ENCODE results near the gene TRAM2.

DNA sequence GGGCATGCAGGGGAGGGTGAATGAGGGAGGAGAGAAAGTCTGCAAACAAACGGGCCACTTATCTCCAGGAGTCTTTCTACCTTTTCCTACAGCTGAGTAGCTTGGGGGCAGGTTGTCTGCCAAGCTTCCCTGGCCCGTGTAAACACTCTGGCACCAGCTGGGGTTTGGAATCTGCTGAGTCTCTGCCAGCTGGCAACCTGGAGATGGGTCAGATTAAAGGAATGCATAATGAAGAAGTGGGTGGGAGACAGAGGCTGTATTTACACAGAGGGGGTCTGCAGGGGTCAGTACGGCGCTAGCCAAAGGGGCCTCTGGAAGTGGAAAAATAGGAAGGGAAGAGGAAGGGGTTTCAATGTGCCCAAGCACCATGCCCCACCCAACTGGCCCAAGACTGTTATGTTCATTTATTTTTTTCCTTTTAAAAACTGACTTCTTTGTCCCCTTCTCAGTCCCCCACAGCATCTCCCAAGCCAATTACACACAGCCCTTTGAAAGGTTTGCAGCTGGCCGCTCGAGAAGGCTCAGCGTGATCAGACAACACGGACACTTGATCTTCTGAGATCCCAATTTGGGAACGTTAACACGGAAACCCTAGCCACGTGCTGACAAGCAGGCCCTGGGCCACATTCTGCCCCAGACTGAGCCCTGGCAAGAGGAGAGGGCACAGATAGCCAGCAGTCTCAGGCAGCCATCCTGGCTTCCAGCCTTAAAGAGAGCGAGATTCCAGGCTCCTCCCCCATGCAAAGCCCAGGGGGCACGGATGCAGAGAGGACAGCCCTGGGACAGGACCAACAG is 25.2 kb downstream of the TRAM2 start:
- TF ChIP-seq POLR2A (IDR thresholded peaks at IDR 0.05) = no peak
- TF ChIP-seq, protein P1, sequence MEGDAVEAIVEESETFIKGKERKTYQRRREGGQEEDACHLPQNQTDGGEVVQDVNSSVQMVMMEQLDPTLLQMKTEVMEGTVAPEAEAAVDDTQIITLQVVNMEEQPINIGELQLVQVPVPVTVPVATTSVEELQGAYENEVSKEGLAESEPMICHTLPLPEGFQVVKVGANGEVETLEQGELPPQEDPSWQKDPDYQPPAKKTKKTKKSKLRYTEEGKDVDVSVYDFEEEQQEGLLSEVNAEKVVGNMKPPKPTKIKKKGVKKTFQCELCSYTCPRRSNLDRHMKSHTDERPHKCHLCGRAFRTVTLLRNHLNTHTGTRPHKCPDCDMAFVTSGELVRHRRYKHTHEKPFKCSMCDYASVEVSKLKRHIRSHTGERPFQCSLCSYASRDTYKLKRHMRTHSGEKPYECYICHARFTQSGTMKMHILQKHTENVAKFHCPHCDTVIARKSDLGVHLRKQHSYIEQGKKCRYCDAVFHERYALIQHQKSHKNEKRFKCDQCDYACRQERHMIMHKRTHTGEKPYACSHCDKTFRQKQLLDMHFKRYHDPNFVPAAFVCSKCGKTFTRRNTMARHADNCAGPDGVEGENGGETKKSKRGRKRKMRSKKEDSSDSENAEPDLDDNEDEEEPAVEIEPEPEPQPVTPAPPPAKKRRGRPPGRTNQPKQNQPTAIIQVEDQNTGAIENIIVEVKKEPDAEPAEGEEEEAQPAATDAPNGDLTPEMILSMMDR (IDR thresholded peaks at IDR 0.05) = no peak
